Endothelial cell of umbilical vein (primary cell): ENCODE data around the gene ZNF77. TPM values are rescaled to one million over a fixed set of nuclear protein-coding genes. Genes with fewer than 3 reads are reported as not detected.
A peak's percentile ranks its signal among the peaks of the same experiment; 100 is the strongest.

Experiments used
- BruUV-seq: library from RNA; stranded (reverse); fragments of 400-500 nt; replicated peaks from 2 replicates; lab custom pipeline; 2021; lab: Mats Ljungman, UMichigan
- CTCF ChIA-PET: fragments of 300-600, 350-600 bp; sonication (Branson Sonifier 250); formaldehyde crosslinking; loops from one replicate; lab custom pipeline; 2021; ENCODE audit warnings: antibody characterized with exemption, inconsistent platforms; lab: Charles Lee
- POLR2A ChIA-PET: fragments of 300-600, 350-600 bp; sonication (Branson Sonifier 250); formaldehyde crosslinking; loops from one replicate; lab custom pipeline; 2021; ENCODE audit warnings: antibody characterized with exemption, inconsistent platforms; lab: Charles Lee
- DNase-seq: peaks from one replicate; pipeline ENCODE4 v3.0.0-alpha.2; 2011; ENCODE audit warnings: low read depth, low spot score
- FAIRE-seq: peaks from 2 replicates; lab custom pipeline; 2011; peaks lifted over from hg19 to GRCh38; lab: Jason Lieb, UNC
- H2AFZ ChIP-seq: 2 replicates; pipeline ENCODE4 v1.6.0; 2012; ENCODE audit warnings: low read depth, low read length, control low read depth, inconsistent platforms
- H3K27ac ChIP-seq: 2 replicates; pipeline ENCODE4 v1.5.1; 2011; ENCODE audit warnings: low read depth, mild to moderate bottlenecking, control low read depth, low read length, moderate library complexity; ENCODE audit not compliant: insufficient read depth
- H3K27me3 ChIP-seq, 2 experiments: 2 replicates each; pipeline versions ENCODE4 v1.6.0 to v1.6.1; 2011; ENCODE audit warnings: low read length in 2 of 2, mixed read lengths in 1 of 2; ENCODE audit not compliant: control insufficient read depth in 2 of 2, insufficient read depth in 2 of 2
- H3K36me3 ChIP-seq, 2 experiments: 2 replicates in 1 of 2; 3 replicates in 1 of 2; pipeline ENCODE4 v1.5.1; 2011; ENCODE audit warnings: low read length in 2 of 2, mild to moderate bottlenecking in 1 of 2, moderate library complexity in 1 of 2; ENCODE audit not compliant: control insufficient read depth in 2 of 2, insufficient read depth in 2 of 2; ENCODE audit errors: extremely low read depth in 1 of 2
- H3K4me1 ChIP-seq: 3 replicates; pipeline ENCODE4 v1.5.1; 2011; ENCODE audit warnings: mild to moderate bottlenecking, low read length; ENCODE audit not compliant: control insufficient read depth, insufficient read depth; ENCODE audit errors: extremely low read depth
- H3K4me2 ChIP-seq: 2 replicates; pipeline ENCODE4 v1.6.1; 2011; ENCODE audit warnings: low read length, control low read depth, mixed read lengths; ENCODE audit not compliant: insufficient read depth
- H3K4me3 ChIP-seq, 3 experiments: fragments of 200-600 bp in 1 of 3; sonication (generic), shearing (Covaris generic) in 1 of 3; replicated peaks in 1 of 3; 2 replicates each; pipeline ENCODE4 v1.5.1; 2011 to 2016; ENCODE audit warnings: control low read depth in 3 of 3, low read length in 3 of 3, mild to moderate bottlenecking in 2 of 3, inconsistent platforms in 1 of 3, low read depth in 1 of 3, moderate library complexity in 1 of 3; ENCODE audit not compliant: insufficient read depth in 1 of 3
- H3K79me2 ChIP-seq: 2 replicates; pipeline ENCODE4 v1.6.0; 2012; ENCODE audit warnings: low read length, inconsistent platforms; ENCODE audit not compliant: control insufficient read depth, insufficient read depth
- H3K9ac ChIP-seq: replicated peaks from 2 replicates; pipeline ENCODE3; 2011; ENCODE audit warnings: low read length, control low read depth; ENCODE audit not compliant: insufficient read depth; ENCODE audit errors: extremely low read depth
- H3K9me1 ChIP-seq: replicated peaks from 3 replicates; pipeline ENCODE4 v1.6.0; 2011; ENCODE audit warnings: mild to moderate bottlenecking, low read length; ENCODE audit not compliant: control insufficient read depth, insufficient read depth; ENCODE audit errors: extremely low read depth
- H3K9me3 ChIP-seq: replicated peaks from 2 replicates; pipeline ENCODE4 v1.5.1; 2012; ENCODE audit warnings: low read length, inconsistent platforms; ENCODE audit not compliant: control insufficient read depth, insufficient read depth
- H4K20me1 ChIP-seq: replicated peaks from 2 replicates; pipeline ENCODE3; 2011; ENCODE audit warnings: mild to moderate bottlenecking, low read length; ENCODE audit not compliant: control insufficient read depth, insufficient read depth; ENCODE audit errors: extremely low read depth
- CTCF ChIP-seq, 2 donors: IDR thresholded peaks; 1 replicate in 1 of 2; 2 replicates in 1 of 2; pipeline ENCODE4 v1.5.1; 2011; ENCODE audit warnings: low read length in 2 of 2, mild to moderate bottlenecking in 2 of 2, moderate library complexity in 2 of 2, control low read depth in 1 of 2, inconsistent platforms in 1 of 2, low read depth in 1 of 2; ENCODE audit not compliant: insufficient read depth in 1 of 2; ENCODE audit errors: extremely low read depth in 1 of 2
- EZH2 ChIP-seq: IDR thresholded peaks from 2 replicates; pipeline ENCODE4 v1.6.1; 2012; ENCODE audit warnings: borderline replicate concordance, low read depth, mild to moderate bottlenecking, moderate library complexity, low read length, inconsistent platforms; ENCODE audit not compliant: severe bottlenecking
- FOS ChIP-seq: IDR thresholded peaks from 2 replicates; pipeline ENCODE4 v1.6.1; 2011; ENCODE audit warnings: mild to moderate bottlenecking, low read length, moderate library complexity, borderline replicate concordance; ENCODE audit not compliant: insufficient read depth
- GATA2 ChIP-seq: IDR thresholded peaks from 2 replicates; pipeline ENCODE4 v1.7.0; 2011; ENCODE audit warnings: low read depth, mild to moderate bottlenecking, moderate library complexity, mixed read lengths, low read length; ENCODE audit not compliant: insufficient read length, insufficient read depth
- JUN ChIP-seq: IDR thresholded peaks from 2 replicates; pipeline ENCODE4 v1.6.1; 2011; ENCODE audit warnings: borderline replicate concordance, low read depth; ENCODE audit not compliant: insufficient read length, insufficient read depth
- MAX ChIP-seq: IDR thresholded peaks from 2 replicates; pipeline ENCODE4 v1.6.1; 2011; ENCODE audit not compliant: insufficient read depth, insufficient read length
- MYC ChIP-seq: IDR thresholded peaks from one replicate; pipeline ENCODE4 v1.6.1; 2011; ENCODE audit warnings: mild to moderate bottlenecking, low read depth, low read length
- POLR2A ChIP-seq: IDR thresholded peaks from 2 replicates; pipeline ENCODE4 v1.6.1; 2012; ENCODE audit warnings: low read depth, mild to moderate bottlenecking, control low read depth, low read length
- POLR2AphosphoS5 ChIP-seq: IDR thresholded peaks from 2 replicates; pipeline ENCODE4 v1.6.1; 2012; ENCODE audit warnings: low read depth, mild to moderate bottlenecking, control low read depth, low read length, moderate library complexity; ENCODE audit not compliant: insufficient read depth
- dilution Hi-C: fragments of 300-500 bp; cut with MboI; formaldehyde crosslinking; loops from one replicate; pipeline ENCODE4 v1.15.0; 2019; ENCODE audit warnings: low sequenced_read_pairs; ENCODE audit not compliant: extremely low pct_ligation_motif_present
- intact Hi-C: fragments of 100-400 bp; cut with micrococcal nuclease; formaldehyde crosslinking; loops from one replicate; pipeline ENCODE4 v1.10.0; 2022
- polyA plus RNA-seq, 4 experiments: library from polyadenylated mRNA; depleted of rRNA in 3 of 4; stranded (reverse) in 3 of 4; unstranded in 1 of 4; fragments of >200 nt; gene quantifications; 2 replicates each; pipeline versions ENCODE4 v1.2.1 to v1.2.3, GENCODE V29; 2011 to 2012; ENCODE audit warnings: missing spikeins in 1 of 4
- total RNA-seq: library from RNA; stranded (reverse); gene quantifications from 2 replicates; pipeline ENCODE4 v1.2.3, GENCODE V29; 2021

ZNF77 gene
- total and polyA plus RNA-seq, 2 donors (not counting 3 experiments of a cell fraction or from before 2014, with no cell fraction given), result 5.9 to 10.2 TPM

- Histone ChIP-seq H3K36me3 (no peaks in the 10 kb centered on the region), H3K4me2 (no peak overlapping the region), H3K4me3 (peak overlapping the region in 1 of 3 experiments; percentile 87), H3K9ac (no peak overlapping the region), H3K9me1 (no peaks in the 10 kb centered on the region), H4K20me1 (no peaks in the 10 kb centered on the region), H3K27ac (peak overlapping the region; percentile 52), H3K27me3 (no peaks in the 10 kb centered on the region), H3K79me2 (peaks cover 3% of the 10 kb centered on the region), H3K4me1 (peaks cover 32% of the 10 kb centered on the region), H2AFZ (peak overlapping the region; percentile 57), H3K9me3 (no peaks in the 10 kb centered on the region)
- intact Hi-C loops, result loop anchor here (1.0 kb wide), 1 partner anchor 45 kb away; the partner anchor contains the start of gene ZNF57
- TF ChIP-seq GATA2 (no peak), CTCF (IDR thresholded peaks at IDR 0.05; ENCODE audit: extremely low read depth in 1 of 2, insufficient read depth in 1 of 2, low read depth in 1 of 2, low read length in 2 of 2) (no peak), POLR2A (no peak), MYC (no peak), EZH2 (no peak), MAX (no peak), FOS (no peak), POLR2AphosphoS5 (no peak), JUN (no peak)
- no peak for FAIRE-seq
- ChIA-PET CTCF (no interaction called here), POLR2A (no interaction called here)
- BruUV-seq, result no TSS peak
- dilution Hi-C loops, result no loop called here
- DNase-seq, result no peak
Measured at GRCh38 chr19:2945575-2946184, 909 bp upstream of the ZNF77 start.
